ENCODE measurements around the gene PPP4R3A.

DNA sequence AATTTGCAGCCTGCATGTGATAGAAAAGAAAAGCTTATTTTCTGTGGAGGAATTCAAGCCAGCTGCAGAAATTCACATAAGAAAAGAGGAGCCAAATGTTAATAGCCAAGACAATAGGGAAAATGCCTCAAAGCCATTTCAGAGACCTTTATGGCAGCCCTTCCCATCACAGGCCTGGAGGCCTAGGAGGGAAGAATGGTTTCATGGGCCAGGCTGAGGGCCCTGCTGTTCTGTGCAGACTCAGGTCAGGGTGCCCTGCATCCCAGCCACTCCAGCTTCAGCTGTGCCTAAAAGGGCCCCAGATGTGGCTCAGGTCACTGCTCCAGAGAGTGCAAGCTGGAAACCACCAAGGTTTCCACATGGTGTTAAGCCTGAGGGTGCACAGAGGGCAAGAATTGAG, 71.3 kb downstream of the PPP4R3A start:
- TF ChIP-seq SMC3 (IDR thresholded peaks at IDR 0.05; ENCODE audit: low read depth, low read length) (no peak), CTCF (conservative IDR thresholded peaks at IDR 0.05; ENCODE audit: low read depth, low read length) (no peak), FOS (IDR thresholded peaks at IDR 0.05; ENCODE audit: low read depth, low read length) (no peak), RAD21 (IDR thresholded peaks at IDR 0.05; ENCODE audit: low read length) (no peak), MXI1 (IDR thresholded peaks at IDR 0.05; ENCODE audit: borderline replicate concordance, low read depth, low read length) (no peak), MAZ (IDR thresholded peaks at IDR 0.05; ENCODE audit: borderline replicate concordance, low read depth, low read length) (no peak), RFX5 (IDR thresholded peaks at IDR 0.05; ENCODE audit: low read depth, low read length) (no peak), POLR2A (IDR thresholded peaks at IDR 0.05; ENCODE audit: low read depth, low read length) (no peak), CEBPB (IDR thresholded peaks at IDR 0.05; ENCODE audit: low read depth, low read length) (no peak), NFE2L2 (IDR thresholded peaks at IDR 0.05; ENCODE audit: low read depth, low read length) (no peak), RCOR1 (IDR thresholded peaks at IDR 0.05; ENCODE audit: insufficient replicate concordance, low read length) (no peak), ELK1 (IDR thresholded peaks at IDR 0.05; ENCODE audit: borderline replicate concordance, low read depth, low read length) (no peak), BHLHE40 (IDR thresholded peaks at IDR 0.05; ENCODE audit: low read depth, low read length) (no peak)
- TF ChIP-seq, protein P1, sequence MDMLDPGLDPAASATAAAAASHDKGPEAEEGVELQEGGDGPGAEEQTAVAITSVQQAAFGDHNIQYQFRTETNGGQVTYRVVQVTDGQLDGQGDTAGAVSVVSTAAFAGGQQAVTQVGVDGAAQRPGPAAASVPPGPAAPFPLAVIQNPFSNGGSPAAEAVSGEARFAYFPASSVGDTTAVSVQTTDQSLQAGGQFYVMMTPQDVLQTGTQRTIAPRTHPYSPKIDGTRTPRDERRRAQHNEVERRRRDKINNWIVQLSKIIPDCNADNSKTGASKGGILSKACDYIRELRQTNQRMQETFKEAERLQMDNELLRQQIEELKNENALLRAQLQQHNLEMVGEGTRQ (IDR thresholded peaks at IDR 0.05; ENCODE audit: low read depth, low read length) = no peak

Measured in IMR-90 (cell line).